ENCODE data around the gene SVIL. TPM values are rescaled to one million over a fixed set of nuclear protein-coding genes. Genes with fewer than 3 reads are reported as not detected.
"Not testable (repeated sequence)": the region's sequence is repeated elsewhere in the genome, so short reads cannot be mapped to it uniquely, and the experiment has no call there.

SVIL gene
- total RNA-seq, 3 donors from 2014 or later (not counting 1 experiment from before 2014, with no cell fraction given), result 24.9 to 57.2 (median 33.5) TPM

GRCh38 chr10:29540016-29540415 lies 94.8 kb downstream of the SVIL start:
- no peaks in the 10 kb centered on the region for H3K9me3 ChIP-seq (ENCODE audit: control insufficient read depth, insufficient read depth, low read length)
- Mint-ChIP-seq H3K9me3 (no peaks in the 10 kb centered on the region), H3K4me1 (peaks cover 10 to 15% of the 10 kb centered on the region in 2 donors), H3K27me3 (ENCODE audit: low read depth in 2 of 2) (no peaks in the 10 kb centered on the region), H3K36me3 (no peaks in the 10 kb centered on the region), H3K4me3 (no peak overlapping the region), H3K27ac (no peak overlapping the region)
- no peaks in the 10 kb centered on the region for H3K27me3 ChIP-seq (ENCODE audit: control insufficient read depth, insufficient read depth, low read length)
- H3K27ac ChIP-seq (ENCODE audit: low read length), result no peak overlapping the region
- no peak overlapping the region for H3K4me3 ChIP-seq (ENCODE audit: low read length)
- ATAC-seq, result no peak
- DNase-seq, result no peak
- H3K4me1 ChIP-seq (ENCODE audit: control insufficient read depth, insufficient read depth, low read length), result no peaks in the 10 kb centered on the region
- H3K36me3 ChIP-seq (ENCODE audit: control insufficient read depth, insufficient read depth, low read length), result no peaks in the 10 kb centered on the region
- no peak for TF ChIP-seq CTCF (IDR thresholded peaks at IDR 0.05)
- intact Hi-C loops (cut with micrococcal nuclease), result no loop called here
- WGBS (ENCODE audit: insufficient coverage), result 96% methylated on average over 6 of the region's 10 CpGs

GRCh38 chr10:29539412-29539811 lies 95.4 kb downstream of the SVIL start:
- Histone ChIP-seq H3K36me3 (ENCODE audit: control insufficient read depth, insufficient read depth, low read length) (no peaks in the 10 kb centered on the region), H3K27me3 (ENCODE audit: control insufficient read depth, insufficient read depth, low read length) (no peaks in the 10 kb centered on the region), H3K27ac (ENCODE audit: low read length) (no peak overlapping the region), H3K4me1 (ENCODE audit: control insufficient read depth, insufficient read depth, low read length) (no peaks in the 10 kb centered on the region), H3K9me3 (ENCODE audit: control insufficient read depth, insufficient read depth, low read length) (no peaks in the 10 kb centered on the region), H3K4me3 (ENCODE audit: low read length) (no peak overlapping the region)
- Mint-ChIP-seq H3K27me3 (ENCODE audit: low read depth in 2 of 2) (no peaks in the 10 kb centered on the region), H3K27ac (no peak overlapping the region), H3K9me3 (no peaks in the 10 kb centered on the region), H3K4me1 (peaks cover 11 to 15% of the 10 kb centered on the region in 2 donors), H3K36me3 (no peaks in the 10 kb centered on the region), H3K4me3 (no peak overlapping the region)
- WGBS (ENCODE audit: insufficient coverage), result 91% methylated on average over 6 of the region's 6 CpGs
- TF ChIP-seq CTCF (IDR thresholded peaks at IDR 0.05), result no peak
- no peak for DNase-seq
- intact Hi-C loops (cut with micrococcal nuclease), result no loop called here
- no peak for ATAC-seq

GRCh38 chr10:29537799-29538198 lies 97.0 kb downstream of the SVIL start:
- no peaks in the 10 kb centered on the region for H3K27me3 Mint-ChIP-seq (ENCODE audit: low read depth in 2 of 2)
- WGBS (ENCODE audit: insufficient coverage), result 97% methylated on average over 7 of the region's 7 CpGs

GRCh38 chr10:29536691-29537090 lies 98.1 kb downstream of the SVIL start:
- 89% methylated on average over 3 of the region's 8 CpGs for WGBS (ENCODE audit: insufficient coverage)
- H3K36me3 Mint-ChIP-seq; H3K27me3 Mint-ChIP-seq (ENCODE audit: low read depth in 2 of 2); H3K27ac ChIP-seq (ENCODE audit: low read length); H3K36me3 ChIP-seq (ENCODE audit: control insufficient read depth, insufficient read depth, low read length); DNase-seq; H3K27me3 ChIP-seq (ENCODE audit: control insufficient read depth, insufficient read depth, low read length); intact Hi-C loops (cut with micrococcal nuclease); H3K4me3 ChIP-seq (ENCODE audit: low read length); H3K27ac Mint-ChIP-seq; H3K9me3 ChIP-seq (ENCODE audit: control insufficient read depth, insufficient read depth, low read length); H3K4me1 ChIP-seq (ENCODE audit: control insufficient read depth, insufficient read depth, low read length); H3K9me3 Mint-ChIP-seq; H3K4me3 Mint-ChIP-seq; ATAC-seq: not testable (repeated sequence)
- H3K4me1 Mint-ChIP-seq, result peaks cover 10 to 11% of the 10 kb centered on the region in 2 donors

More at GRCh38 chr10:29537799-29538198, 97.0 kb downstream of the SVIL start:
- H3K27ac ChIP-seq (ENCODE audit: low read length), result no peak overlapping the region
- H3K27me3 ChIP-seq (ENCODE audit: control insufficient read depth, insufficient read depth, low read length), result no peaks in the 10 kb centered on the region
- no peak overlapping the region for H3K4me3 Mint-ChIP-seq
- H3K9me3 Mint-ChIP-seq, result no peaks in the 10 kb centered on the region
- intact Hi-C loops (cut with micrococcal nuclease), result no loop called here
- no peaks in the 10 kb centered on the region for H3K4me1 ChIP-seq (ENCODE audit: control insufficient read depth, insufficient read depth, low read length)
- H3K36me3 Mint-ChIP-seq, result no peaks in the 10 kb centered on the region
- ATAC-seq (no peak), DNase-seq (no peak)
- no peak overlapping the region for H3K4me3 ChIP-seq (ENCODE audit: low read length)
- no peak for TF ChIP-seq CTCF (IDR thresholded peaks at IDR 0.05)
- H3K4me1 Mint-ChIP-seq, result peaks cover 10 to 11% of the 10 kb centered on the region in 2 donors
- no peaks in the 10 kb centered on the region for H3K9me3 ChIP-seq (ENCODE audit: control insufficient read depth, insufficient read depth, low read length)
- H3K27ac Mint-ChIP-seq, result no peak overlapping the region
- H3K36me3 ChIP-seq (ENCODE audit: control insufficient read depth, insufficient read depth, low read length), result no peaks in the 10 kb centered on the region

Data from natural killer cell (primary cell).